GM18498 (cell line): ENCODE measurements around the gene PLA1A.

Source experiments
- ATAC-seq: cut with Tn5 transposase; IDR thresholded peaks from one replicate; pipeline ENCODE4 v1.9.1; 2021; ENCODE audit warnings: mild to moderate bottlenecking, moderate library complexity; ENCODE audit not compliant: unreplicated experiment

The PLA1A gene

DNA sequence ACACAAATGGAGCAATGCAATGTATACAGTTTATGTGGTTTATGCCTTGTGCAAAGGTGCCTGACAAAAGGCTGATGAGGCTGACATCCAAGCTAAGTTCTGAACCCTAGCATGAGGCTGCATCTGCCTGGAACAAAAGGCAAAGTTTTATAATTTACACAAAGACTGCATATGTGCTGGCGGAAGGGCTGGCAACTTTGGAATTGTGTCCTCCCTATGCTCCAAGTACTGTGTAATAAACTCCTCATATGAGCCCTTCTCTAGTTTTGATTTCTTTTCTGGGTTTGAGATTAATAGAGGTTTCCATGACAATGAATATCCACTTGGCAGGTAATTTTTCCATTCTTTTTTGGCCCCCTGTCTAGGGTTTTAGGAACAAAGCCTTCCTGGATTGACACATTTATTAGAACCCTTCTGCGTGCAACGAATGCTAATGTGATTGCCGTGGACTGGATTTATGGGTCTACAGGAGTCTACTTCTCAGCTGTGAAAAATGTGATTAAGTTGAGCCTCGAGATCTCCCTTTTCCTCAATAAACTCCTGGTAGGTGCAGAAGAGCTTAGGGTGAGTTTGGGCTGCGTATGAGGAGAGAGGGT, 10.8 kb downstream of the PLA1A start:
- ATAC-seq: no peak

DNA sequence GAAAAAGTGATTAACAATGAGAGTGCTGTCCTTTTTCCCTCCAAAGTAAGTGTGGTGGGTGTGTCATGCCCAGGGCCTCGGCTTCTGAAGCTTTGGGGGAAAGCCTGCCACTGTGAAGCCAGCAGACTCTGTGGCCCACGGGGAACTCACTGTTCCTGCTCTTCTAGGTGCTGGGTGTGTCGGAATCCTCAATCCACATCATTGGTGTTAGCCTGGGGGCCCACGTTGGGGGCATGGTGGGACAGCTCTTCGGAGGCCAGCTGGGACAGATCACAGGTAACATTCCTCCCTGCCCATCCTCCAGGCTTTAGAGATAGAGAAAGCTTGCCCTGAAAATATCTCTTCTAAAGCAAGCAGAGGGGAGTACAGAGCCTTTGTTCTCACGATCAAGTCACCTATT, 11.6 kb downstream of the PLA1A start:
- no peak for ATAC-seq

- no peak for ATAC-seq
These were observed 14.0 kb downstream of the PLA1A start for GRCh38 chr3:119611664-119612063.

GRCh38 chr3:119613201-119613600, 15.5 kb downstream of the PLA1A start:
- no peak for ATAC-seq

DNA sequence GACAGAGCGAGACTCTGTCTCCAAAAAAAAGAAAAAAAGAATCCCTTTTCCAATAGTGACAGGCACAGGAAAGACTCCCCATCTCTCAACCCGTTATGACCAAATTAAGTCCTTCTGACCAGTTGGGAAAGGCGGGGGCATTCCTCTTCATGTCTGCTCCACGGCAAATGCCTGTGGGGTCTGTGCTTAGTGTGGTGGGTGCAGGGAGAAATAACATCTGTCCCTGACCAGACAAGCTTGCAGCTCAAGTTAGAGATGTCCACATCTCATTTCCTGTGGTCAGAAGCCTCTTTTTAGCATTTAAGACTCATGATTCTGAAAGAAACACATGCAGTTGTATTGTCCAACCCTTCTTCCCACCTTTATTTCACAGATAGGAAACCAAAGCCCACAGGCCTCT, 16.2 kb downstream of the PLA1A start:
- ATAC-seq: no peak

DNA sequence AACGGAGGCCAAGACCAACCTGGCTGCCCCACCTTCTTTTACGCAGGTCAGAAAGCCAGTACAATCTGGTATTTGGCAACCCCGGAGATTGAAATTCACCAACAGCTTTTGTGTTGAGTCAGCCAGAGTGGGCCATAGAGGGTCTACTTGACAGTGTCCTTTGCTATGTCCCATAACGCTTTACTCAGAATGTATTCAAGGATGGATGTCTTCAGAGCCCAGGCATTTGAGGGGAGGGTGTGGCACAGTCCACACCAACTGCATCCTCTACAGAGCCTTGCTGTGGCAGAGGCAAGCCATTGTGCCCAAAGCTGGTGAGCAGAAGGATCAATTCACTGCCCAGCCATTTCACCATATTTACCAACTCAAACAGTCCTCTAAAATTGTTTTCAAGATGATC, 18.4 kb downstream of the PLA1A start:
- ATAC-seq: no peak

- ATAC-seq: no peak
These were observed 21.4 kb downstream of the PLA1A start for GRCh38 chr3:119619094-119619493.

DNA sequence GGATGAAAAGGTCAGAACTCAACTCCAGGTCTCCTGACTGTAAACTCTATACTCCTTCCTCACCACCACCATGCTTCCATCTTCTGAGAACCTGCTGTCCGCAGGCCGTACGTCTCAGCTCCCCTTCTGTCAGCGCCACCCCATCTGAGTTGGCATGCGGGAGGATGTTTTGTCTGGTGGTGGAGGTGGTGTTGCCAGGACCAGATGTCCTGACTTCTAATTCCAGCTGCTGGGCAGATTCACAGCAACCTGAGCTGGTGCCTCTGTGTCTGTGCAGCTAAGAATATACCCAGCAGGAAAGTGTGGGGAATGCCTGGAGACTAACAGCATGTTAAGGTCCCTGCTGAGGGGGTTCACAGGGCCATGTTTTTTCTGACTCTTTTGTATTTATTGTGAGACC, 23.2 kb downstream of the PLA1A start:
- no peak for ATAC-seq

- ATAC-seq: no peak
These were observed 26.5 kb downstream of the PLA1A start for GRCh38 chr3:119624002-119624720.

DNA sequence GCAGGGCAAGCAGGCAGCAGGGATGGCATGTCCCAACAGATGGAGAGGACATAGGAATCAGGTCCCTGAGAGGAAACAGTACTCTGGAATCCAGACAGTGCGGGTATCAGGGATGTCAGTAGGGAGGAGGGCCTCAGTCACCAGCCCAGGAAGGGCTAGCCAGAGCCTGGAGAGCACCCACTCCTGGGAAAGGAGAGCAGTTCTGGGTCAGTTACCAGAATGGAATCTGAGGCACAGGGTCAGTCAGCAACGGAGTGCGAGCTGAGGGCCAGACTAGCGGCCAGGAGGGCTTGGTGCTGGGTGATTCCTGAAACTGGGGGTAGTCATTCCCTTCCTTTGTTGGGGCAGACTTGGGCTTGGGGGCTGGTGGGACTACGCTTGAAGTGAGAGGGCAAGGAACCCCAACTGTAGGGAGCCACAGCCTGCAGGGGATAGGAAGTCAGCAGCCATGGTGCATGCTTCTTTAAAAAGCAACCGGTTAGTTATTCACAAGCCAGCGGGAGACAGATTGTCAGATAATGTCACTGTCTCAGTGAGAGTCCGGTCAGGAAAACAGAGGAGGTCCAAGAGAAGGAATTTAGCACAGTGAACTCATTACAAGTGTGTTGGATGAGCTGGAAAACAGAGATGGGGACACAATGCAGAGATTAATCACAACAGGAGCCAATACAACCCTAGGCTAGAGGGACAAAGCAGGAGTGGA, 27.9 kb downstream of the PLA1A start:
- ATAC-seq: no peak

DNA sequence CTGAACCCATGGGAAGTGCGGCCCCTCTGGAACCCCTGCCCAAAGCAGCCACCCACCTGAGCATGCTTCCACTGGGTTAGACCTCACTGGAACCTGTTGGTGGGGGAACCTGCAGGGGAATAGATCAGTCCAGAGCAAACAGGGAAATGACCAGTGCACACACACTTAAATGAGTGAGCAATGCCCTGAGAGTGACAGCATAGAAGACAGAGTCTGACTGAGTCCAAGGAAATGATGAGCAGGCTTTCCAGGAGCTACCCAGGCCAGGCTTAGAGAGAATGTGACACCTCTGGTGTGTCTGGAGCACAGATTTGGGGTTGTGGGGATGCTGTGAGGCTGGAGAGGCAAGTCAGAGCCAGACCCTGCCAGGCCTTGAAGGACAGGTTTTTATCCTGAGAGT, 28.5 kb downstream of the PLA1A start:
- no peak for ATAC-seq

DNA sequence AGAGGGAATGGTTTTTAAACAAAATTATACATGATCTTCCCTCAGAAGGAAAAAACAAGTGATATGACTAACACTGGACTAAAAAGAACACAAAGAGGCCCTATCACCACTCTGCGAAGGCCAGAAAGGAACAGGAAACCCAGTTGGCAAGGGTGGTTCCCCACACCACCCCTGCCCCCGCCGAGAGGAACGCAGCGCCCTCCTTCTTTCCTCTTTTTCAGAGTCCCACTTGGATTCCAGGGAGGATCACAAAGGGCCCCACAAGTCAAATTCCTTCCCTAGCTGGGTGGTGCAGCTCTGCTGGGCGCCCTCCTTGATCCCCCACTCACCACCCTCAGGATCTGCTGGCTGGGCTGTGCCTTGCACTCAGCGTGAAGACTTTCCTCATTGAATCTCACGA, 29.8 kb downstream of the PLA1A start:
- ATAC-seq: peak; percentile 28

GRCh38 chr3:119628390-119628789, 30.7 kb downstream of the PLA1A start:
- peak; percentile 79 for ATAC-seq

- ATAC-seq: peak; percentile 31
These were observed 31.2 kb downstream of the PLA1A start for GRCh38 chr3:119628816-119629445.

DNA sequence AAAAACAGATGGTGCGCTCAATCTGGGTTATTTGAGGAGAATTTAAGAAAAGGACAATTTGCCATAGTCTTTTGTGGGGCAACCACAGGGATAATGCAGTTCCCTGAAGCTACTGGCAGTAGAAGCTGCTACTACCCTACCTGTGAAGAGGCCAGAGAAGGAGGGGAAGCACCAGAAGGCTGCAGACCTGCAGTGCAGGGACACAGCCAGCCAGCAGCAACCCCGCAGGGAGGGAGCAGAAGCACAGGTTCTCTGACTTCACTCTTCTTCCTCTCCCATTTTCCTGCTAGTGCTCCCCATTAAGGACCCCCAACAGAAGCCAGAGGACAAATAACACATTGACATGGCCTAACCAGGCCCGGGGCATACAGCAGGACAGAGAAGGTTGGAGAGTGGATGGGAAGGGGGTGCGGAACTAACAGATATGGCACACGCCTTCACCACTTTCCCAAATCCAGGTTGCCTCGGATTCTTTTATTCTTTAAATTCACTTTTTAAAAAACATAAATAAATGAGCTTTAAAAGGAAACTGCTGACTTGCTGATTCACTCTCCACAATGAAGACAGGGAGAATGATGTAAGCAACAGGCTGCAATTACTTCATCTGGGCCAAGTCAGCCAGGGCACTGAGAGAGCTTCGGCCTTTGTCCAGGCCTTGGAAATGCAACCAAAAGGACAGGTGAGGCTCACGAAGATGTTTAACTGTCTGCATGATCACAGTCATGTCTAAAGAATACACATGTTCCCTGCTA, 32.6 kb downstream of the PLA1A start:
- no peak for ATAC-seq

- no peak for ATAC-seq
These were observed 33.2 kb downstream of the PLA1A start for GRCh38 chr3:119630880-119631329.

DNA sequence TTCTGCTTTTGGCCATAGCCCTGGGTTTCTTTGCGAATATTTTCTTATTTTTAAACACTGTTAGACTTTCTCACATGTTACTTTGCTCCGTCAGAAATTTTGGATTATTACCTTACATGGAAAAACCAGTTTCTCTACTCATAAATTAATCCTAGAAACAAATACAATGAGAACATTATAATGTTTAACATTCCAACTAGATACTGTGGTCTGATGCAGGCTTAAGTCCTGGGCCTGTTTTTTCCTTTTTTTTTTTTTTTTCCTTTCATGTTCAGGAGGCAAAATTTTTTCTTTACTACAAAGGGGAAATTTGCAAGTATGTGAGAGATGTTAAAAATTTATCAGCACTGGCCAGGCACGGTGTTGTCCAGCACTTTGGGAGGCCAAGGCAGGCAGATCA, 33.8 kb downstream of the PLA1A start:
- no peak for ATAC-seq

- ATAC-seq: no peak
These were observed 34.5 kb downstream of the PLA1A start for GRCh38 chr3:119632216-119632615.

DNA sequence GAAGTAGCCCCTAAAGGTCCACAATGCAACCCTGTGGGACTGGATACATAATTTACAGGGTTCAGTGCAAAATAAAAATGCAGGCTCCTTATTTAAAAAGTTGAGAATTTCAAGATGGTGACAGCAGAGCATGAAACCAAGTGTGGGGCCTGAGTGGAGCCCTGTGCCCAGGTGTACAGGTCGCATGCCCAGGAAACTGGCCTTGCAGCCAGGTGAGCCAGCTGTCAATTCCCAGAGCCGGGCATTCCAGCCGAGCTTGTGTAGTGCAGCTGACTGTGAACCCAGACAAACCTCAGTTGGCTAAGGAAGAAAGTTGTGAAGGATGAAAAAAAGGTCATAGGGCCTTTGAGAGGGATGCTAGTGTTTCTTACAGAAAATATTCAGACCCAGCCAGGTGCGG, 35.1 kb downstream of the PLA1A start:
- ATAC-seq: no peak

- no peak for ATAC-seq
These were observed 38.0 kb downstream of the PLA1A start for GRCh38 chr3:119635719-119636118.

GRCh38 chr3:119636249-119636648, 38.6 kb downstream of the PLA1A start:
- ATAC-seq: no peak
